Measurements from ENCODE around the gene RAB1B.
A peak's percentile ranks its signal among the peaks of the same experiment; 100 is the strongest.

The RAB1B gene

GRCh38 chr11:66262191-66262590 is 6.2 kb upstream of the RAB1B start:
- TF ChIP-seq TAF1 (IDR thresholded peaks at IDR 0.05; ENCODE audit: borderline replicate concordance, low read depth, low read length) (no peak), POLR2A (IDR thresholded peaks at IDR 0.05; ENCODE audit: low read depth, low read length) (no peak), POLR2AphosphoS5 (IDR thresholded peaks at IDR 0.05; ENCODE audit: low read depth, low read length) (no peak)
- DNase-seq (ENCODE audit: insufficient read length) (no peak), FAIRE-seq (no peak)

GRCh38 chr11:66262696-66263095 is 5.7 kb upstream of the RAB1B start:
- DNase-seq (ENCODE audit: insufficient read length) (no peak), FAIRE-seq (no peak)
- TF ChIP-seq POLR2A (IDR thresholded peaks at IDR 0.05; ENCODE audit: low read depth, low read length) (0 out of 2 replicates have a peak, but pooled peaks have one; percentile 8), TAF1 (IDR thresholded peaks at IDR 0.05; ENCODE audit: borderline replicate concordance, low read depth, low read length) (no peak), POLR2AphosphoS5 (IDR thresholded peaks at IDR 0.05; ENCODE audit: low read depth, low read length) (no peak)

- no peak for DNase-seq (ENCODE audit: insufficient read length)
- no peak for FAIRE-seq
- no peak for TF ChIP-seq TAF1 (IDR thresholded peaks at IDR 0.05; ENCODE audit: borderline replicate concordance, low read depth, low read length)
- no peak for TF ChIP-seq POLR2A (IDR thresholded peaks at IDR 0.05; ENCODE audit: low read depth, low read length)
- no peak; the same call in 1 of the 2 replicates for TF ChIP-seq POLR2AphosphoS5 (IDR thresholded peaks at IDR 0.05; ENCODE audit: low read depth, low read length)
These were observed 5.2 kb upstream of the RAB1B start for GRCh38 chr11:66263231-66263630.

GRCh38 chr11:66263785-66264184 is 4.7 kb upstream of the RAB1B start:
- DNase-seq (ENCODE audit: insufficient read length) = no peak
- FAIRE-seq = no peak
- 0 out of 2 replicates have a peak, but pooled peaks have one; percentile 13 for TF ChIP-seq POLR2A (IDR thresholded peaks at IDR 0.05; ENCODE audit: low read depth, low read length)
- TF ChIP-seq TAF1 (IDR thresholded peaks at IDR 0.05; ENCODE audit: borderline replicate concordance, low read depth, low read length) = no peak
- no peak for TF ChIP-seq POLR2AphosphoS5 (IDR thresholded peaks at IDR 0.05; ENCODE audit: low read depth, low read length)

- FAIRE-seq = no peak
- no peak for TF ChIP-seq POLR2AphosphoS5 (IDR thresholded peaks at IDR 0.05; ENCODE audit: low read depth, low read length)
- TF ChIP-seq TAF1 (IDR thresholded peaks at IDR 0.05; ENCODE audit: borderline replicate concordance, low read depth, low read length) = no peak
- TF ChIP-seq POLR2A (IDR thresholded peaks at IDR 0.05; ENCODE audit: low read depth, low read length) = no peak
- no peak for DNase-seq (ENCODE audit: insufficient read length)
These were observed 4.1 kb upstream of the RAB1B start for GRCh38 chr11:66264383-66264782.

GRCh38 chr11:66264914-66265313 is 3.5 kb upstream of the RAB1B start:
- TF ChIP-seq POLR2AphosphoS5 (IDR thresholded peaks at IDR 0.05; ENCODE audit: low read depth, low read length) = no peak
- no peak for TF ChIP-seq TAF1 (IDR thresholded peaks at IDR 0.05; ENCODE audit: borderline replicate concordance, low read depth, low read length)
- no peak for TF ChIP-seq POLR2A (IDR thresholded peaks at IDR 0.05; ENCODE audit: low read depth, low read length)
- FAIRE-seq (peak; percentile 58), DNase-seq (ENCODE audit: insufficient read length) (no peak)

GRCh38 chr11:66265531-66266377 is 2.7 kb upstream of the RAB1B start:
- TF ChIP-seq POLR2A (IDR thresholded peaks at IDR 0.05; ENCODE audit: low read depth, low read length) = no peak
- TF ChIP-seq POLR2AphosphoS5 (IDR thresholded peaks at IDR 0.05; ENCODE audit: low read depth, low read length) = no peak
- no peak for TF ChIP-seq TAF1 (IDR thresholded peaks at IDR 0.05; ENCODE audit: borderline replicate concordance, low read depth, low read length)
- FAIRE-seq (no peak), DNase-seq (ENCODE audit: insufficient read length) (no peak)

- no peak for TF ChIP-seq POLR2AphosphoS5 (IDR thresholded peaks at IDR 0.05; ENCODE audit: low read depth, low read length)
- no peak for TF ChIP-seq TAF1 (IDR thresholded peaks at IDR 0.05; ENCODE audit: borderline replicate concordance, low read depth, low read length)
- no peak for TF ChIP-seq POLR2A (IDR thresholded peaks at IDR 0.05; ENCODE audit: low read depth, low read length)
- no peak for DNase-seq (ENCODE audit: insufficient read length)
- FAIRE-seq = no peak
These were observed 1.9 kb upstream of the RAB1B start for GRCh38 chr11:66266378-66267038.

GRCh38 chr11:66267039-66267378 is 1.4 kb upstream of the RAB1B start:
- TF ChIP-seq POLR2A (IDR thresholded peaks at IDR 0.05; ENCODE audit: low read depth, low read length) (no peak), TAF1 (IDR thresholded peaks at IDR 0.05; ENCODE audit: borderline replicate concordance, low read depth, low read length) (no peak), POLR2AphosphoS5 (IDR thresholded peaks at IDR 0.05; ENCODE audit: low read depth, low read length) (no peak)
- FAIRE-seq = no peak

GRCh38 chr11:66267379-66268243 is 828 bp upstream of the RAB1B start:
- FAIRE-seq = no peak
- no peak for TF ChIP-seq TAF1 (IDR thresholded peaks at IDR 0.05; ENCODE audit: borderline replicate concordance, low read depth, low read length)
- TF ChIP-seq POLR2A (IDR thresholded peaks at IDR 0.05; ENCODE audit: low read depth, low read length) = peak; percentile 17; the same call in 1 of the 2 replicates
- DNase-seq (ENCODE audit: insufficient read length) = peak; percentile 90

More at GRCh38 chr11:66267039-66267378, 1.4 kb upstream of the RAB1B start:
- no peak for DNase-seq (ENCODE audit: insufficient read length)
